ENCODE measurements around the gene GUCD1. TPM values are rescaled to one million over a fixed set of nuclear protein-coding genes. Genes with fewer than 3 reads are reported as not detected.

GUCD1 gene
- total RNA-seq, 4 donors from 2014 or later = 215 to 315 (median 238) TPM

DNA sequence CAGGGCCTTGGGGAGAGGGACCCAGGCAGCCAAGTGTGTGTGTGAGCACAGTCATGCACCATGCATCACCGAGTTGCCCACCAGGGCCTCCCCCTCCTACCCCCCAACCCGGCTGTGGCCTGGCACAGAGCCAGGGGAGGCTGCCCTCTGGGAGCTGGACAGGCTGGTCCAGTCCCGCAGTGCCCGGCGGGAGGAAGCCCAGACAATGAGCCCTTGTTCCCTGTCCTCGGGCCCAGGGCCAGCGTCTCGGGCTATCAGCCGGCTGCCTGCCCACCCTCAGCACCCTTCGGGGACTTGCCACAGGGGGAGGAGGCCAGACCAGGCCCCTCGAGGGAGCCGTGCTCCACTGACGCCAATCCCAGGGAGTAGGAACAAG lies 33.4 kb upstream of the GUCD1 start:
- Histone ChIP-seq H3K27me3 (no peaks in the 10 kb centered on the region), H3K27ac (no peak overlapping the region), H3K4me3 (no peak overlapping the region), H3K36me3 (no peaks in the 10 kb centered on the region), H3K4me1 (no peaks in the 10 kb centered on the region), H3K9me3 (no peaks in the 10 kb centered on the region)
- in situ Hi-C loops (cut with MboI; ENCODE audit: low sequenced_read_pairs in 4 of 4) (no loop called here), intact Hi-C loops (cut with DNase I; ENCODE audit: low total_unique reads) (no loop called here)
- ATAC-seq (no peak), DNase-seq (no peak)
- TF ChIP-seq POLR2A (IDR thresholded peaks at IDR 0.05) (no peak), CTCF (IDR thresholded peaks at IDR 0.05 in 4 of 5, conservative IDR thresholded peaks at IDR 0.05 in 1 of 5) (no peak)

DNA sequence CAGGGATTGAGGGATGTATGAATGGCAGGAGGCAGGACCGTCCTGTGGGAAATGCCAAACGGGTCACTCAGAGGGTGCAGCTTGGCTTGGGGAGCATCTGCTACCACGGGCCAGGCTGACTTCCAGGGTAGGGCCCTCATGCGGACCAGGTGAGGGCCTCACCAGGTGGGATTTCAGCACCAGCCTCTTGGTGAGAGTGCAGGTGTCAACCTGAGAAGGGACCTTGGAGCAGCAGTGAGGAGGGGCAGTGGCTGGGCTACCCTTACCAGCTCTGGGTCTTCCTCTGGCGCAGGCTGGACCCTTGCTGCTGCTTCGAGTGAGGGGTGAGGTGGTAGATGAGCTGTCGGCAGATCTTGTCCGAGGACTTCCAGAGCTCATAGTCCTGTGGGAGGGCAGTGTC lies 33.0 kb upstream of the GUCD1 start:
- Histone ChIP-seq H3K27ac (no peak overlapping the region), H3K27me3 (no peaks in the 10 kb centered on the region), H3K9me3 (no peaks in the 10 kb centered on the region), H3K4me1 (no peaks in the 10 kb centered on the region), H3K36me3 (no peaks in the 10 kb centered on the region), H3K4me3 (no peak overlapping the region)
- intact Hi-C loops (cut with DNase I; ENCODE audit: low total_unique reads) (no loop called here), in situ Hi-C loops (cut with MboI; ENCODE audit: low sequenced_read_pairs in 4 of 4) (no loop called here)
- ATAC-seq = no peak
- no peak for TF ChIP-seq CTCF (IDR thresholded peaks at IDR 0.05 in 4 of 5, conservative IDR thresholded peaks at IDR 0.05 in 1 of 5)
- TF ChIP-seq POLR2A (IDR thresholded peaks at IDR 0.05) = no peak
- DNase-seq = no peak

DNA sequence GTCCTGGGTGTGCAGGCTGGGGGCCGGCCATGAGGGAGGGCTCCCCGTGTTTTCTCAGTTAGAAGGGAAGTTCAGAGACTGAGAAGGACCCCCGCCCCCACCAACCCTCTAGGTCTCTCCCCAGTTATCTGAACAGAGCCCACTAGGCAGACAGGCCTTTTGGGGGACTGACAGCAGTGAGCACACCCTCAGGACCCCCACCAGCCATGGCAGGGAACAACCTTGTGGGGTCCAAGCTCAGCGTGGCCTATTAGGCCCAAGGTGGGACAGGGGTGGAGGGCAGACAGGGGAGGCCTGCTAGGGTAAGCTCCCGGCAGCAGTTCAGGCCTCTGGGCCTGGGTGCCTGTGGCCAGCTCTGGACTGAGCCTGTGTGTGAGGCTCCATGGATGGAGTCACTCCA lies 32.3 kb upstream of the GUCD1 start:
- H3K27ac ChIP-seq = no peak overlapping the region
- DNase-seq = no peak
- H3K36me3 ChIP-seq = no peaks in the 10 kb centered on the region
- in situ Hi-C loops (cut with MboI; ENCODE audit: low sequenced_read_pairs in 4 of 4) = no loop called here
- H3K27me3 ChIP-seq = no peaks in the 10 kb centered on the region
- no peaks in the 10 kb centered on the region for H3K9me3 ChIP-seq
- no peak overlapping the region for H3K4me3 ChIP-seq
- no peaks in the 10 kb centered on the region for H3K4me1 ChIP-seq
- no peak for ATAC-seq
- no peak for TF ChIP-seq CTCF (IDR thresholded peaks at IDR 0.05 in 4 of 5, conservative IDR thresholded peaks at IDR 0.05 in 1 of 5)
- no peak for TF ChIP-seq POLR2A (IDR thresholded peaks at IDR 0.05)
- intact Hi-C loops (cut with DNase I; ENCODE audit: low total_unique reads) = no loop called here

- no peaks in the 10 kb centered on the region for H3K4me1 ChIP-seq
- in situ Hi-C loops (cut with MboI; ENCODE audit: low sequenced_read_pairs in 4 of 4) (no loop called here), intact Hi-C loops (cut with DNase I; ENCODE audit: low total_unique reads) (no loop called here)
- no peak for TF ChIP-seq CTCF (IDR thresholded peaks at IDR 0.05 in 4 of 5, conservative IDR thresholded peaks at IDR 0.05 in 1 of 5)
- no peak for TF ChIP-seq POLR2A (IDR thresholded peaks at IDR 0.05)
- no peaks in the 10 kb centered on the region for H3K9me3 ChIP-seq
- H3K36me3 ChIP-seq = no peaks in the 10 kb centered on the region
- DNase-seq (no peak), ATAC-seq (no peak)
- H3K27ac ChIP-seq = no peak overlapping the region
- H3K27me3 ChIP-seq = no peaks in the 10 kb centered on the region
- H3K4me3 ChIP-seq = no peak overlapping the region
These were observed 31.1 kb upstream of the GUCD1 start for GRCh38 chr22:24585927-24586546.

DNA sequence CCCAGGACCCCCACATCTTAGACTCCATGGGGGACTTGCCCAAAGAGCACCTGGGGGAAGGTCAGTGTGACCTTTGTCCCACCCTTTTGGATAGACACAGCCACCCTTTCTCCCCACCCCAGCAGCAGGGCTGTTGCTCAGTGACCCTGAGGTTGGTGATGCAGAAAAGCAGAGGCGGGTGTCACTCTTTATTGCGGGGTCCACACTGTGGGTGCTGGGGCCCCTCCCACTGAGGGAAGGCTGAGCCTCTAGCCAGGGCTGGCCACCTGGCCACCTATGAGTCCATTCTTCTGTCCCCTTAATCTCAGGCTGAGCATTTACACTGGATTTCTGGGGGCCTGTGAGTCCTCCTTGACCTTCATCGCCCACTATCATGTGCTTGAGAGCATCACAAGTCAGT lies 30.5 kb upstream of the GUCD1 start:
- TF ChIP-seq POLR2A (IDR thresholded peaks at IDR 0.05) = no peak
- TF ChIP-seq CTCF (IDR thresholded peaks at IDR 0.05 in 4 of 5, conservative IDR thresholded peaks at IDR 0.05 in 1 of 5) = no peak
- no peaks in the 10 kb centered on the region for H3K4me1 ChIP-seq
- DNase-seq (no peak), ATAC-seq (no peak)
- no peaks in the 10 kb centered on the region for H3K36me3 ChIP-seq
- no peak overlapping the region for H3K27ac ChIP-seq
- intact Hi-C loops (cut with DNase I; ENCODE audit: low total_unique reads) = no loop called here
- H3K27me3 ChIP-seq = no peaks in the 10 kb centered on the region
- in situ Hi-C loops (cut with MboI; ENCODE audit: low sequenced_read_pairs in 4 of 4) = no loop called here
- no peaks in the 10 kb centered on the region for H3K9me3 ChIP-seq
- no peak overlapping the region for H3K4me3 ChIP-seq
